NB4 (cell line): ENCODE measurements around the gene KIAA1958.

Source experiments
- POLR2A ChIP-seq: IDR thresholded peaks from 2 replicates; pipeline ENCODE4 v1.6.1; 2011; ENCODE audit warnings: mild to moderate bottlenecking; ENCODE audit not compliant: insufficient read length; ENCODE audit errors: extremely low read depth
- TF ChIP-seq, protein P1 (sequence below): IDR thresholded peaks from one replicate; pipeline ENCODE4 v1.5.1; 2012; ENCODE audit warnings: low read depth, low read length

DNA sequence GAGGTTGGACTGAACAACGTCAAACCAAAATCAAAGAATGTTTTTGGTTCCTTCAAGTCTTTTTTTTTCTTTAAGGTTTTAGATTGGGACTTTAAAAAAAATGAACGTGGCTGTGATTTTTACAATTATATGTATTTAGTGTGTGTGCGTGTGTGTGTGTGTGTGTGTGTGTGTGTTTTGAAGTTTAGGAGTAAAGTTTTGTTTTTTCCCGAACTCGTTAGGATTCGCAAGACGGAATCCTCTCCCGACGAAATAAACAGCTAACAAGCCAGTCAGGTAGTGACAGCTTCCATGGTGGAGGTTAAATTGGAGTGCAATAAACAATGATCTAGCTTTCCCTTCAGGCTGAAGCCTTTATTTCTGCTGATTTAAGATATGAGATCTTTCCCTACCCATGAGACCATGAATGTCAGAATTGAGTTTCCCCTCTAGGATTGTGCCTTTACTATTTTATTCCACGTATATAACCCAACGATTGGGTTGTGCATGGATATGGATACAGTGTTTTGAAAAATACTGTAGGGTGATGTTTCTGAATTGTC lies 1.2 kb downstream of the KIAA1958 start:
- TF ChIP-seq, protein P1, sequence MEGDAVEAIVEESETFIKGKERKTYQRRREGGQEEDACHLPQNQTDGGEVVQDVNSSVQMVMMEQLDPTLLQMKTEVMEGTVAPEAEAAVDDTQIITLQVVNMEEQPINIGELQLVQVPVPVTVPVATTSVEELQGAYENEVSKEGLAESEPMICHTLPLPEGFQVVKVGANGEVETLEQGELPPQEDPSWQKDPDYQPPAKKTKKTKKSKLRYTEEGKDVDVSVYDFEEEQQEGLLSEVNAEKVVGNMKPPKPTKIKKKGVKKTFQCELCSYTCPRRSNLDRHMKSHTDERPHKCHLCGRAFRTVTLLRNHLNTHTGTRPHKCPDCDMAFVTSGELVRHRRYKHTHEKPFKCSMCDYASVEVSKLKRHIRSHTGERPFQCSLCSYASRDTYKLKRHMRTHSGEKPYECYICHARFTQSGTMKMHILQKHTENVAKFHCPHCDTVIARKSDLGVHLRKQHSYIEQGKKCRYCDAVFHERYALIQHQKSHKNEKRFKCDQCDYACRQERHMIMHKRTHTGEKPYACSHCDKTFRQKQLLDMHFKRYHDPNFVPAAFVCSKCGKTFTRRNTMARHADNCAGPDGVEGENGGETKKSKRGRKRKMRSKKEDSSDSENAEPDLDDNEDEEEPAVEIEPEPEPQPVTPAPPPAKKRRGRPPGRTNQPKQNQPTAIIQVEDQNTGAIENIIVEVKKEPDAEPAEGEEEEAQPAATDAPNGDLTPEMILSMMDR, result no peak
- no peak for TF ChIP-seq POLR2A
